Measurements from ENCODE around the gene DHDDS.
"Not testable (repeated sequence)": the region's sequence is repeated elsewhere in the genome, so short reads cannot be mapped to it uniquely, and the experiment has no call there.

DHDDS gene

GRCh38 chr1:26474818-26475217 is 42.7 kb downstream of the DHDDS start:
- in situ Hi-C loops (cut with HindIII; ENCODE audit: low sequenced_read_pairs): no loop called here

DNA sequence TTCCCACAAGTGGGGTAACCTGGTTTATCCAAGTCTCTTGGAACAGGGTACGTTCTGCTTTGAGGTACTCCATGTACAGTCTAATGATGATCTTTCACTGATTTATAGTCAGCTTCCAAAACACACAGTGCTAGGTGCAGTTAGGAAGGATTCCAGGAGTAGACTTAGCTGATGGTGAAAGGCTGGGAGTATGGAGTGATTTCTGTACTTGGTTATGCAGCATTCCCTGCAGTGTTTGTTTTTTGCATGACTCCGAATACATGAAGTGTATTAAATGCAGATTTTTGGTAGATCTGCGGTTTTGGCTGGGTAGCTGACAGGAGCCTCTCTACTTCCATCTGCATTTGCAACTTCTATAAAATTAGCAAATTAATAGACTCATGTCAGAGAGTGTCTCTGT is 43.9 kb downstream of the DHDDS start:
- in situ Hi-C loops (cut with HindIII; ENCODE audit: low sequenced_read_pairs): no loop called here

DNA sequence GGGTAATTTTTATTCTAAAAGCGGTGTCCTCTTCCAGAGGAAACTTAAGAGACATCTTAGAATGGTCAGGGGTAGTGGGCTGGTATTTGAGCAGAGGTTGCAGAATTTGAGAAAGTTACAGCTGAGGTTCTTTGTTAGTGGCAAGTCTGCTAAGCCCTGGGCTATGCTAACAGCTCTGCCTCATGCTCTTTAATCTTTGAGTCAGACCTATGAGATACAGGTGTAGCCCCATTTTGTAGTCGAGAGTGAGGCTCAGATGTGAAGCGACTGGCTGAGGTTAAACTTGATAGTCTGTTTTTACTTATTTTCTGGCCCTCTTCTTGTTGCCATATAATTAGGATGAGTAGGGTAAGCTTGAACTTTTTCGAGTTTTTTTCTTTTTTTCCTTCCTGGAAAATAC is 44.8 kb downstream of the DHDDS start:
- in situ Hi-C loops (cut with HindIII; ENCODE audit: low sequenced_read_pairs): no loop called here

DNA sequence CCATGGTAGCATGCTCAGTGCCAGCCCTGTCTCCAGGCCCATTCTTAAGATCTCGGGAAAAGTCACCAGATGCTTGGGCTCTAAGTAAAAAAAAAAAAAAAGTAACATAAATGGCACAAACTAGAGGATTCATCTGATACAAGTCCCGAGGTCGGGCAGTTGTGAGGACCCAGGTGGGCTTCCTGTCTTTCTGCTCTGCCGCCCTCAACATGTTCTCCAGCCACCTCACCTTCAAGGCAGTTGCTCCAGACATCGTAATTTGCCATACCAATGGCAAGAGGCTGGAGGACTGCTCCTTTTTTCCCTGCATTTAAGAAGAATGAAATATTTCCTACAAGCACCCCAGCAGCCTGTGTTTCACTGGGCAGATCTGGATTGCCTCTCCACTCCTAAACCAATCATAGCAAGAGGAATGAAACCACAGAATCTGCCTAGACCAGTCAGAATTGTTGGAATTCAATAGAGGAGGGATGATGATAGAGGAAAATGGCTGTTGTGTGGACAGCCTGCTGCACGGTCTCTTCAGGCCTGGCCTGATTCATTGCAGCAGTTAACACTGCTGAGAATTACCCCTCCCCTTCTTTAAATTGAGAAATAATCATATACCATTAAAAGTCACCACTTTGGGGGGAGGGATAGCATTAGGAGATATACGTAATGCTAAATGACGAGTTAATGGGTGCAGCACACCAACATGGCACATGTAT is 45.5 kb downstream of the DHDDS start:
- in situ Hi-C loops (cut with HindIII; ENCODE audit: low sequenced_read_pairs): no loop called here

DNA sequence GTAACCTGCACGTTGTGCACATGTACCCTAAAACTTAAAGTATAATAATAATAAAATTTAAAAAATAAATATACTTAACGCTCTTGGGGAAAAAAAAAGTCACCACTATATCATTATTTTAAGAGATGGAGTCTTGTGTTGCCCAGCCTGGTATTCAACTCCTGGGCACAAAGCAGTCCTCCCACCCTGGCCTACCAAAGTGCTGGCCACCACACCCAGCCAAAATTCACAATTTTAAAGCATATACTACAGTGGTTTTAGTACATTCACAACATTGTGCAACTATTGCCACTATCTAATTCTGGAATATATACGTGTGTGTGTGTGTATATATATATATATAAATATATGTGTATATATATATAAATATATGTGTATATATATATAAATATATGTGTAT is 46.0 kb downstream of the DHDDS start:
- in situ Hi-C loops (cut with HindIII; ENCODE audit: low sequenced_read_pairs): no loop called here

DNA sequence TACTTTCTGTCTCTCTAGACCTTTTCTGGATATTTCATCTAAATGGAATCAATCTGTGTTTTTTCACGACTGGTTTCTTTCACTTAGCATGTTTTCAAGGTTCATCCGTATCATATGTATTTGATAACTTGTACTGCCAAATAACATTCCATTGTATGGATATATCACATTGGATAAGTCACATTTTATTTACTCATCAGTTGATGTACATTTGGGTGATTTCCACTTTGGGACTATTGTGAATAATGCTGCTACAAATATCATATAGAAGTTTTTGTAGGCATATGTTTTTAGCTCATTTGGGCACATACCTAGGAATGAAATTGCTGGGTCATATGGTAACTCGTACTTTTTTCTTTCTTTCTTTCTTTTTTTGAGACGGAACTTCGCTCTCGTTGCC is 46.9 kb downstream of the DHDDS start:
- in situ Hi-C loops (cut with HindIII; ENCODE audit: low sequenced_read_pairs): no loop called here

DNA sequence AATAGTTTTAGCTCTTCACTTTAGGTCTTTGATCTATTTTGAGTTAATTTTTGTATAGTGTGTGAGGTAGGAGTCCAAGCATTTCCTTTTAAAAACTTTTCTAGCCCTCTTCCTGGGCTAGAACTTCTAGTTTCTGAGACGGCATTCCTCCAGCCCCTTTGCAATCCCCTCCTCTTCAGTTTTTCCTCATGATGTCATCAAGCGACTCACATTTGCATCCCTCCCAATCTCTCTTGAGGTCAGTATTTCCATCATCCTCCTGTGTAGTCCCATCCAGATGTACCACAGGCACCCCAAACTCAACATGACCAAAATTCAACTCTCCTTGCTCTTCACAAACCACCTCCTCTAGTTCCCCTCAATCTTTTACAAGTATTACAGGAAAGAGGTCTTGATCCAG is 50.8 kb downstream of the DHDDS start:
- in situ Hi-C loops (cut with HindIII; ENCODE audit: low sequenced_read_pairs): no loop called here

DNA sequence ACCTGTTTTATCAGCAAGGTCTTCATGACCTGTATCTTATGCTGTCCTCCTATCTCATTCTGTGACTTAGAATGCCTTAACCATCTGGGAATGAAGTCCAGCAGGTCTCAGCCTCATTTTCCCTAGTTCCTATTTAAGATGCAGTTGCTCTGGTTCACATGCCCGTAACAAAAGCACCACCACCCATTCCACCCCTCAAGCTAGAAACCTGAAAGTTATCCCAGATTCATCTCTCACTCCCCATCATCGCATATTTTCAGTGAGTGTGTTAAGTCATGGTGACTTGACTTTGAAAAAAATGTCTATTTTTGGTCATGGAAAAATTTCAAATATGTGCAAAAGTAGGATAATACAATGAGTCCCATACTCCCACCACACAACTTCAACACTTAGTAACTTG is 51.9 kb downstream of the DHDDS start:
- in situ Hi-C loops (cut with HindIII; ENCODE audit: low sequenced_read_pairs): no loop called here

DNA sequence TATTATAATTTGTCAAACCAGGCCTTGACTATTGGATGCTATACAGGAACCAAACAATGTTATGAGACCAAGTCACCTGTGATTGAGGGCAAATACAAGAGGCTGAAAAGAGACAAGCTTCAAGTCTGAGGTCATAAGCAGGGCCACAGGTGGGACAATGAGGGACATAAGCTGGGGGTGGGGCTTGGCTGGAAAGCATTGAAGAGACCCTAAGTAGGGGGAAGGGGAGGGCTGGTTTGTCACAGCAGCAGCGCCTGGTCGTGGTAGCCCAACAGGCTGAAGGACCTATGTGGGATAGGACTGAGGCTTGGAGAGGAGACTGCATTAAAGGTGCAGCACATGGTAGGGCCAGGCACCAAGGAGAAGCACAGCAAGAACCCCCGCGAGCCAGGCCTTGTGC is 58.0 kb downstream of the DHDDS start:
- in situ Hi-C loops (cut with HindIII; ENCODE audit: low sequenced_read_pairs): no loop called here

- in situ Hi-C loops (cut with HindIII; ENCODE audit: low sequenced_read_pairs): no loop called here
Measured at GRCh38 chr1:26493267-26493666, 61.1 kb downstream of the DHDDS start.

- in situ Hi-C loops (cut with HindIII; ENCODE audit: low sequenced_read_pairs): no loop called here
Measured at GRCh38 chr1:26493938-26494337, 61.8 kb downstream of the DHDDS start.

- in situ Hi-C loops (cut with HindIII; ENCODE audit: low sequenced_read_pairs): no loop called here
Measured at GRCh38 chr1:26496861-26497260, 64.7 kb downstream of the DHDDS start.

- in situ Hi-C loops (cut with HindIII; ENCODE audit: low sequenced_read_pairs): no loop called here
Measured at GRCh38 chr1:26498894-26499293, 66.8 kb downstream of the DHDDS start.

- in situ Hi-C loops (cut with HindIII; ENCODE audit: low sequenced_read_pairs): no loop called here
Measured at GRCh38 chr1:26500488-26501175, 68.5 kb downstream of the DHDDS start.

- in situ Hi-C loops (cut with HindIII; ENCODE audit: low sequenced_read_pairs): not testable (repeated sequence)
Measured at GRCh38 chr1:26510711-26511110, 78.6 kb downstream of the DHDDS start.

DNA sequence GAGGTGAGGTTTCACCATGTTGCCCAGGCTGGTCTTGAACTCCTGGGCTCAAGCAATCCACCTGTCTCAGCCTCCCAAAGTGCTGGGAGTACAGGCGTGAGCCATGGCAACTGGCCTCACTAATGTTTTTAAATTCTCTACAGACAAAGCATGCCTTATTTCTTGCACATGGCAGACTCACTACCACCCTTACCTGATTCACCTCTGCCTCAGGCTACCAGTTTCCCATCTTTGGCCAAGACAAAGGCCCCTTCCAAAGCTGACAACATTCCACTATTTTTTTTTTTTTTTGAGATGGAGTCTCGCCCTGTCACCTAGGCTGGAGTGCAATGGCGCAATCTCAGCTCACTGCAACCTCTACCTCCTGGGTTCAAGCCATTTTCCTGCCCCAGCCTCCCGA is 83.7 kb downstream of the DHDDS start:
- in situ Hi-C loops (cut with HindIII; ENCODE audit: low sequenced_read_pairs): not testable (repeated sequence)

DNA sequence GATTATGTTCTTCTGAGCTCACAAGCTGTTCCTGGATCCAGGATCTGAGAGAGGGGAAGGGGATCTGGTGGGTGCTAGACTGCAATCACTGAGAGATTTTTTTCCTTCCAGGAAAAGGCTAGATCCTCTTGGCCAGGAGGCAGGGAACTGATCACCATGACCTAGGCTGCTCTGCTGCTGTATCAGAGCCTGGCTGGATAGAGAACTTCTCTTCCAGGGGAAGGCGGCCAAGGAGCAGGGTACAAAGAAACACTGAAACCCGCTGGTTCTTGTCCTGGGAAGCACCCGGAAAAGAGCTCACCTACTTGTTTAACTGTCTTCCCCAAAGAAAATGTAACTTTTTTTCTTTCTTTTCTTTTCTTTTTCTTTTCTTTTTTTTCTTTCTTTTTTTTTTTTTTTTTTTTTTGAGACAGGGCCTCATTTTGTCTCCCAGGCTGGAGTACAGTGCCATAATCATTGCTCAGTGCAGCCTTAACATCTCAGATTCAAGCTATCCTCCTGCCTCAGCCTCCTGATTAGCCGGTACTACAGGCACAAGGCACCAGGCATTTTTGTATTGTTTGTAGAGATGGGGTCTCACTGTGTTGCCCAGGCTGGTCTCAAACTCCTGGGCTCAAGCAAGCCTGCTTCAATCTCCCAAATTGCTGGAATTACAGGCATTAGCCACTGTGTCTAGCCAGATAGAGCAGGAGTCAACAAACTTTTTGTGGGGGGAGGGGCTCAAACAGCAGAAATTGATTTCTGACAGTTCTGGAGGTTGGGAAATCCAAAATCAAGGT is 85.1 kb downstream of the DHDDS start:
- in situ Hi-C loops (cut with HindIII; ENCODE audit: low sequenced_read_pairs): no loop called here

DNA sequence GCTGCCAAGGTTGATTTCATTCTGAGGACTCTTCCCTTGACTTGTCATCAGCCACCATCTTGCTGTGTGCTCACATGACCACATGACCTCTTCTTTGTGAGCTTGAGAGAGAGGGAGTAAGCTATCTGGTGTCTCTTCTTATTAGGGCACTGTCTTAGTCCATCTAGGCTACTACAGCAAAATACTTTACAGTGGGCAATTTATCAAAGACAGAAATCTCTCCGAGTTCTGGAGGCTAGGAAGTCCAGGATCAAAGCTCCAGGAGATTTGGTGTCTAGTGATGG is 85.6 kb downstream of the DHDDS start:
- in situ Hi-C loops (cut with HindIII; ENCODE audit: low sequenced_read_pairs): no loop called here

DNA sequence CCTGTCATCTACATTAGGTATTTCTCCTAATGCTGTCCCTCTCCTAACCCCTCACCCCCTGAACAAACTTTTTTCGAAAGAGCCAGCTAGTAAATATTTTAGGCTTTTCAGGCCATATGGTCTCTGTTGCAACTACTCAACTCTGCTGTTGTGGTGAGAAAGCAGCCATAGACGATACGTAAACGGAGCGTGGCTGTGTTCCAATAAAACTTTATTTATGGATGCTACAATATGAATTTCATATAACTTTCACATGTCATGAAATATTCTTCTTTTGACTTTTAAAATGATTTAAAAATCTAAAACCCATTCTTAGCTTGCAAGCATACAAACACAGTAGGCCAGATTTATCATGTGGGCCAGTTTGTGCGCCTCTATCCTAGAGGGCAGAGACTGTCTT is 86.2 kb downstream of the DHDDS start:
- in situ Hi-C loops (cut with HindIII; ENCODE audit: low sequenced_read_pairs): no loop called here

- in situ Hi-C loops (cut with HindIII; ENCODE audit: low sequenced_read_pairs): no loop called here
Measured at GRCh38 chr1:26520339-26520738, 88.2 kb downstream of the DHDDS start.
